GM20000 (cell line): ENCODE measurements around the gene MAGI2.

Experiments used
- DNase-seq: peaks from one replicate; pipeline ENCODE4 v3.0.0; 2012; ENCODE audit warnings: low spot score
- CTCF ChIP-seq: IDR thresholded peaks from 2 replicates; pipeline ENCODE4 v1.5.1; 2012; ENCODE audit warnings: mild to moderate bottlenecking, control low read depth; ENCODE audit errors: extremely low read depth, missing control alignments

Gene MAGI2

GRCh38 chr7:78206769-78207168 lies 1246.7 kb downstream of the MAGI2 start:
- TF ChIP-seq CTCF, result no peak
- no peak for DNase-seq

GRCh38 chr7:78203042-78203720 lies 1250.3 kb downstream of the MAGI2 start:
- TF ChIP-seq CTCF, result no peak
- DNase-seq, result no peak

DNA sequence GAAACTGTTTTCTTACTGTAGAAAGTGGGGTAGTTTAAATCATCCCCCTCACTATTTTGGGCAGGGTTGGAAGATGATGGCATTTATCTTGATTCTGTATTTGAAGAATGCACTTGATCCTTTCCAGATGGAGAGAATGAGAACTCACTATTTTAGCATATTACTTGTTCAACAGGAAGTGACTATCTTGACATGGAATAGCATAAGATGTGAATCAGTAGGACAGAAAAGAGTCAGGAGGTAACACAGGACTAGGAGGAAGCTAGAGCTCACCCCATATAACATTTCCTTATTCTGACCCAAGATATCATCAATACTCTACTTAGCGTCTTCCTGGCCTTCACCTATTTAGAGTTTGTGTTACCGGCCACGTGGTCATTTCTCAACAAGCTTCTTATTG lies 1254.7 kb downstream of the MAGI2 start:
- no peak for DNase-seq
- no peak for TF ChIP-seq CTCF

DNA sequence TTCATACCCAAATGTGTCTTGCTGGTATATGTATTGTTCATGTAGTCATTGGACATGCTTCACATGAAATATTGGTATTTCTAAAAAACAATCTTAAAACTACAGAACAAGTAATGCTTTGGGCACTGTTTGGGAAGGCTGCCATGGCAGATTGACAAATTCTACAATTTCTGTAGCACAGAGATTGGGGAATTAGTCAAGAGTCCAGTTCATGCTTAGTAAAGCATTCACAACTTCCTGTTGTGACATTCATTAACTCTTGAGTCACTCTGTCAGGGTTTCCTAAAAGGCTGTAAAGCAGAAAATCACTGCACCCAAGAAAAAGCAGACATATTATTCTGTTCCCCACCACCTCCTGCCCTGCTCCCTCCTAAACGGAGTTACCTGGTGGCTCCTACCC lies 1256.0 kb downstream of the MAGI2 start:
- DNase-seq, result no peak
- no peak for TF ChIP-seq CTCF

- no peak for TF ChIP-seq CTCF
- DNase-seq, result no peak
Measured at GRCh38 chr7:78195281-78195680, 1258.2 kb downstream of the MAGI2 start.

DNA sequence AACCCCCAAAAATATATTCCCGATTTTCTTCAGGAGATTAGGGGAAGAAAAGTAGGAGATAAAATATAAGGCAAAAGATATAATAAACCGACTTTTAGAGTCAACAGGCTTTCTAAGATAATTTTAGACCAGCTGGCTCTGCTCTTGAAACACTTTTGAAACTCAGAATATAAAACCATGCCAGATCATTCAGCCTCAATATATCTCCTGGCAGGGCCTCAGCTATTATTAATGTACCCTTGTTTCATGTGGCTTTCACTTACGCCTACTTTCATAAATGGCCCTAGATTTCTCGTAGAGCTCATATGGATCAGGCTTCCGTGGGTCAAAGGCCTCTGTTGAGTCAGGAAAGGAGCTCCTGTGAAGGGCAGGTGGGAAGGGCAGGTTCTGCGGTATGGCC lies 1258.9 kb downstream of the MAGI2 start:
- TF ChIP-seq CTCF, result no peak
- DNase-seq, result no peak

DNA sequence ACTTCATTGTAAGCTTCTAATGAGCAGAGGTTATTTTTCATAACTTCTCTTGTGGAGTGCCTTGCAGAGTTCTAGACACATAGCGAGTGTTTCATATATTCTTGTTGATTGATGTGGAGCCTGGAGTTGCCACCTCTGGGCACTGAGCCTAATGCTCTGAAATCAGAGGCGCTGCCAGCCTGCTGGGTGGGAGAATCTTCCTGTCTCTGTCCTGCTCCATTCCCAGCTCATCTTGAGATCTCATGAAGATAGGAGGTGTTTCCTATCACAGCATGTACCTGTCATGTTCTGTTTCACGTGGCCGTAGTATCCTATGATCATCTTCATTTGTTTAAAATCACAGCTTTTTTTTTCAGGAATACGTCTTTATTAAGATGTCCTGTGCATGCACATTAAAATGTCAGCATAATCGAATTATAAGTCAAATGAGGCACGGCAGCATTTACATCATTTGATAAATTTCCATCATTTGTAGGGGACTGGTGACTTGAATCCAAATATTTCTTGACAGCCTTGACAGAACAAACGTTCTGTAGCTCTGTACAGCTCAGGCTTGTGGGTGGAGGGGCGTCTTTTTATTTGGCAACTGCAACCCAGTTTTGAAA lies 1261.9 kb downstream of the MAGI2 start:
- TF ChIP-seq CTCF, result no peak
- DNase-seq, result no peak
